Endothelial cell of umbilical vein (primary cell): ENCODE measurements around the gene EXD3. TPM values are rescaled to one million over a fixed set of nuclear protein-coding genes. Genes with fewer than 3 reads are reported as not detected.

Source experiments
- BruUV-seq: library from RNA; stranded (reverse); fragments of 400-500 nt; replicated peaks from 2 replicates; lab custom pipeline; 2021; lab: Mats Ljungman, UMichigan
- CTCF ChIA-PET: fragments of 300-600, 350-600 bp; sonication (Branson Sonifier 250); formaldehyde crosslinking; loops from one replicate; lab custom pipeline; 2021; ENCODE audit warnings: antibody characterized with exemption, inconsistent platforms; lab: Charles Lee
- POLR2A ChIA-PET: fragments of 300-600, 350-600 bp; sonication (Branson Sonifier 250); formaldehyde crosslinking; loops from one replicate; lab custom pipeline; 2021; ENCODE audit warnings: antibody characterized with exemption, inconsistent platforms; lab: Charles Lee
- DNase-seq: peaks from one replicate; pipeline ENCODE4 v3.0.0-alpha.2; 2011; ENCODE audit warnings: low read depth, low spot score
- FAIRE-seq: peaks from 2 replicates; lab custom pipeline; 2011; peaks lifted over from hg19 to GRCh38; lab: Jason Lieb, UNC
- H2AFZ ChIP-seq: 2 replicates; pipeline ENCODE4 v1.6.0; 2012; ENCODE audit warnings: low read depth, low read length, control low read depth, inconsistent platforms
- H3K27ac ChIP-seq: 2 replicates; pipeline ENCODE4 v1.5.1; 2011; ENCODE audit warnings: low read depth, mild to moderate bottlenecking, control low read depth, low read length, moderate library complexity; ENCODE audit not compliant: insufficient read depth
- H3K27me3 ChIP-seq, 2 experiments: 2 replicates each; pipeline versions ENCODE4 v1.6.0 to v1.6.1; 2011; ENCODE audit warnings: low read length in 2 of 2, mixed read lengths in 1 of 2; ENCODE audit not compliant: control insufficient read depth in 2 of 2, insufficient read depth in 2 of 2
- H3K36me3 ChIP-seq, 2 experiments: 2 replicates in 1 of 2; 3 replicates in 1 of 2; pipeline ENCODE4 v1.5.1; 2011; ENCODE audit warnings: low read length in 2 of 2, mild to moderate bottlenecking in 1 of 2, moderate library complexity in 1 of 2; ENCODE audit not compliant: control insufficient read depth in 2 of 2, insufficient read depth in 2 of 2; ENCODE audit errors: extremely low read depth in 1 of 2
- H3K4me1 ChIP-seq: 3 replicates; pipeline ENCODE4 v1.5.1; 2011; ENCODE audit warnings: mild to moderate bottlenecking, low read length; ENCODE audit not compliant: control insufficient read depth, insufficient read depth; ENCODE audit errors: extremely low read depth
- H3K4me2 ChIP-seq: 2 replicates; pipeline ENCODE4 v1.6.1; 2011; ENCODE audit warnings: low read length, control low read depth, mixed read lengths; ENCODE audit not compliant: insufficient read depth
- H3K4me3 ChIP-seq, 3 experiments: fragments of 200-600 bp in 1 of 3; sonication (generic), shearing (Covaris generic) in 1 of 3; replicated peaks in 1 of 3; 2 replicates each; pipeline ENCODE4 v1.5.1; 2011 to 2016; ENCODE audit warnings: control low read depth in 3 of 3, low read length in 3 of 3, mild to moderate bottlenecking in 2 of 3, inconsistent platforms in 1 of 3, low read depth in 1 of 3, moderate library complexity in 1 of 3; ENCODE audit not compliant: insufficient read depth in 1 of 3
- H3K79me2 ChIP-seq: 2 replicates; pipeline ENCODE4 v1.6.0; 2012; ENCODE audit warnings: low read length, inconsistent platforms; ENCODE audit not compliant: control insufficient read depth, insufficient read depth
- H3K9ac ChIP-seq: replicated peaks from 2 replicates; pipeline ENCODE3; 2011; ENCODE audit warnings: low read length, control low read depth; ENCODE audit not compliant: insufficient read depth; ENCODE audit errors: extremely low read depth
- H3K9me1 ChIP-seq: replicated peaks from 3 replicates; pipeline ENCODE4 v1.6.0; 2011; ENCODE audit warnings: mild to moderate bottlenecking, low read length; ENCODE audit not compliant: control insufficient read depth, insufficient read depth; ENCODE audit errors: extremely low read depth
- H3K9me3 ChIP-seq: replicated peaks from 2 replicates; pipeline ENCODE4 v1.5.1; 2012; ENCODE audit warnings: low read length, inconsistent platforms; ENCODE audit not compliant: control insufficient read depth, insufficient read depth
- H4K20me1 ChIP-seq: replicated peaks from 2 replicates; pipeline ENCODE3; 2011; ENCODE audit warnings: mild to moderate bottlenecking, low read length; ENCODE audit not compliant: control insufficient read depth, insufficient read depth; ENCODE audit errors: extremely low read depth
- EZH2 ChIP-seq: IDR thresholded peaks from 2 replicates; pipeline ENCODE4 v1.6.1; 2012; ENCODE audit warnings: borderline replicate concordance, low read depth, mild to moderate bottlenecking, moderate library complexity, low read length, inconsistent platforms; ENCODE audit not compliant: severe bottlenecking
- FOS ChIP-seq: IDR thresholded peaks from 2 replicates; pipeline ENCODE4 v1.6.1; 2011; ENCODE audit warnings: mild to moderate bottlenecking, low read length, moderate library complexity, borderline replicate concordance; ENCODE audit not compliant: insufficient read depth
- GATA2 ChIP-seq: IDR thresholded peaks from 2 replicates; pipeline ENCODE4 v1.7.0; 2011; ENCODE audit warnings: low read depth, mild to moderate bottlenecking, moderate library complexity, mixed read lengths, low read length; ENCODE audit not compliant: insufficient read length, insufficient read depth
- JUN ChIP-seq: IDR thresholded peaks from 2 replicates; pipeline ENCODE4 v1.6.1; 2011; ENCODE audit warnings: borderline replicate concordance, low read depth; ENCODE audit not compliant: insufficient read length, insufficient read depth
- MYC ChIP-seq: IDR thresholded peaks from one replicate; pipeline ENCODE4 v1.6.1; 2011; ENCODE audit warnings: mild to moderate bottlenecking, low read depth, low read length
- POLR2A ChIP-seq: IDR thresholded peaks from 2 replicates; pipeline ENCODE4 v1.6.1; 2012; ENCODE audit warnings: low read depth, mild to moderate bottlenecking, control low read depth, low read length
- POLR2AphosphoS5 ChIP-seq: IDR thresholded peaks from 2 replicates; pipeline ENCODE4 v1.6.1; 2012; ENCODE audit warnings: low read depth, mild to moderate bottlenecking, control low read depth, low read length, moderate library complexity; ENCODE audit not compliant: insufficient read depth
- dilution Hi-C: fragments of 300-500 bp; cut with MboI; formaldehyde crosslinking; loops from one replicate; pipeline ENCODE4 v1.15.0; 2019; ENCODE audit warnings: low sequenced_read_pairs; ENCODE audit not compliant: extremely low pct_ligation_motif_present
- intact Hi-C: fragments of 100-400 bp; cut with micrococcal nuclease; formaldehyde crosslinking; loops from one replicate; pipeline ENCODE4 v1.10.0; 2022
- polyA plus RNA-seq, 4 experiments: library from polyadenylated mRNA; depleted of rRNA in 3 of 4; stranded (reverse) in 3 of 4; unstranded in 1 of 4; fragments of >200 nt; gene quantifications; 2 replicates each; pipeline versions ENCODE4 v1.2.1 to v1.2.3, GENCODE V29; 2011 to 2012; ENCODE audit warnings: missing spikeins in 1 of 4
- total RNA-seq: library from RNA; stranded (reverse); gene quantifications from 2 replicates; pipeline ENCODE4 v1.2.3, GENCODE V29; 2021
- TF ChIP-seq, protein P1 (sequence below): IDR thresholded peaks from 2 replicates; pipeline ENCODE4 v1.6.1; 2011; ENCODE audit not compliant: insufficient read depth, insufficient read length
- TF ChIP-seq, protein P2 (sequence below), 2 donors: IDR thresholded peaks; 1 replicate in 1 of 2; 2 replicates in 1 of 2; pipeline ENCODE4 v1.5.1; 2011; ENCODE audit warnings: low read length in 2 of 2, mild to moderate bottlenecking in 2 of 2, moderate library complexity in 2 of 2, control low read depth in 1 of 2, inconsistent platforms in 1 of 2, low read depth in 1 of 2; ENCODE audit not compliant: insufficient read depth in 1 of 2; ENCODE audit errors: extremely low read depth in 1 of 2

EXD3 gene
- total and polyA plus RNA-seq, 2 donors (not counting 3 experiments of a cell fraction or from before 2014, with no cell fraction given): 17.7 to 30.3 TPM

DNA sequence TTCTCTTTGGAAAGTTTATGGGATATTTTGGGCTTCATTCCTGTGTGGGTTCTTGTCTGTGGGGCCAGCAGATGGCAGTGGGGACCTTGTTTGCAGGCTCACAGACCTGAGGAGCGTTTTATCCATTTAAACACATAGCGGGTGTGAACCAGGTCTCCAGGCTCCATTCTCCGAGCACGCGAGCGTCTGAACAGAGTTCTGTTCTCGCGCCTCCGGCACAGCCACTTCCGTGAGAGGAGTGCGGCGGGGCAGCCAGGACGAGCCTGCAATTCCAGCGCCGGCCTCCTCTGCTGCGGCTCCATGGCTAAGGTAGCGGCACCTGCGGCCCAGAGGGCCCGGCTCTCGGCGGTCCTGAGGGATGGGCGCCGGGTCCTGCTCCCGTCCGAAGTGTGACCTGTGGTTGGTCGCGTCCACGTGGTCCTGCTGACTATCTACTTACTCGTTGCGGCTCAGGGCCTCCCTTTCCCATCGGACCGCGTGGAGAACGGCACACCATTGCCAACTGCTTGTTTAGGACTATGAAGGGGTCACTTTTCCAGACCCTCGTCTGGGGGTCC lies 128.2 kb downstream of the EXD3 start:
- ChIA-PET POLR2A (no interaction called here), CTCF (interaction anchor here (0.8 to 2.8 kb wide), 4 partner anchors 7 to 149 kb away, joined by 3 to 20 read pairs (median 9); partner anchors contain the start of genes EXD3, NOXA1 and NRARP)
- Histone ChIP-seq H3K9ac (peak overlapping the region; percentile 66), H2AFZ (peak overlapping the region; percentile 15), H3K4me1 (peaks cover 40% of the 10 kb centered on the region), H3K4me2 (peak overlapping the region; percentile 10), H3K79me2 (peaks cover 8% of the 10 kb centered on the region), H3K9me3 (no peaks in the 10 kb centered on the region), H4K20me1 (no peaks in the 10 kb centered on the region), H3K36me3 (no peaks in the 10 kb centered on the region), H3K27ac (peak overlapping the region; percentile 58), H3K9me1 (no peaks in the 10 kb centered on the region), H3K27me3 (no peaks in the 10 kb centered on the region), H3K4me3 (peak overlapping the region in 1 of 3 experiments; percentile 20)
- dilution Hi-C loops: no loop called here
- DNase-seq: peak; percentile 66
- FAIRE-seq: no peak
- BruUV-seq: no TSS peak
- intact Hi-C loops: loop anchor here (1.0 kb wide), 1 partner anchor 151 kb away; no protein-coding TSS in a partner anchor
- no peak for TF ChIP-seq JUN
- TF ChIP-seq FOS: no peak
- no peak for TF ChIP-seq EZH2
- TF ChIP-seq, protein P1, sequence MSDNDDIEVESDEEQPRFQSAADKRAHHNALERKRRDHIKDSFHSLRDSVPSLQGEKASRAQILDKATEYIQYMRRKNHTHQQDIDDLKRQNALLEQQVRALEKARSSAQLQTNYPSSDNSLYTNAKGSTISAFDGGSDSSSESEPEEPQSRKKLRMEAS: peak; percentile 77
- no peak for TF ChIP-seq MYC
- TF ChIP-seq POLR2A: no peak
- TF ChIP-seq, protein P2, sequence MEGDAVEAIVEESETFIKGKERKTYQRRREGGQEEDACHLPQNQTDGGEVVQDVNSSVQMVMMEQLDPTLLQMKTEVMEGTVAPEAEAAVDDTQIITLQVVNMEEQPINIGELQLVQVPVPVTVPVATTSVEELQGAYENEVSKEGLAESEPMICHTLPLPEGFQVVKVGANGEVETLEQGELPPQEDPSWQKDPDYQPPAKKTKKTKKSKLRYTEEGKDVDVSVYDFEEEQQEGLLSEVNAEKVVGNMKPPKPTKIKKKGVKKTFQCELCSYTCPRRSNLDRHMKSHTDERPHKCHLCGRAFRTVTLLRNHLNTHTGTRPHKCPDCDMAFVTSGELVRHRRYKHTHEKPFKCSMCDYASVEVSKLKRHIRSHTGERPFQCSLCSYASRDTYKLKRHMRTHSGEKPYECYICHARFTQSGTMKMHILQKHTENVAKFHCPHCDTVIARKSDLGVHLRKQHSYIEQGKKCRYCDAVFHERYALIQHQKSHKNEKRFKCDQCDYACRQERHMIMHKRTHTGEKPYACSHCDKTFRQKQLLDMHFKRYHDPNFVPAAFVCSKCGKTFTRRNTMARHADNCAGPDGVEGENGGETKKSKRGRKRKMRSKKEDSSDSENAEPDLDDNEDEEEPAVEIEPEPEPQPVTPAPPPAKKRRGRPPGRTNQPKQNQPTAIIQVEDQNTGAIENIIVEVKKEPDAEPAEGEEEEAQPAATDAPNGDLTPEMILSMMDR (IDR thresholded peaks at IDR 0.05; ENCODE audit: extremely low read depth in 1 of 2, insufficient read depth in 1 of 2, low read depth in 1 of 2, low read length in 2 of 2): peak; percentile 33 to 34
- TF ChIP-seq POLR2AphosphoS5: no peak
- TF ChIP-seq GATA2: no peak
